K562 (cell line): ENCODE data around the gene LONRF2.

Experiments used
- ESRRB ChIP-seq: fragments of 250-450 bp; sonication (Bioruptor Pico); IDR thresholded peaks from 2 replicates; pipeline ENCODE4 v1.5.0; 2020; ENCODE audit warnings: mild to moderate bottlenecking, moderate library complexity, borderline replicate concordance
- FOXK1 ChIP-seq: sonication (generic); formaldehyde crosslinking; IDR thresholded peaks from 2 replicates; pipeline ENCODE4 v1.8.0; 2022; ENCODE audit warnings: missing genetic modification reagents, mild to moderate bottlenecking, borderline replicate concordance
- MAFK ChIP-seq: IDR thresholded peaks from 2 replicates; pipeline ENCODE4 v1.6.1; 2011; ENCODE audit warnings: low read length, improper control_type of control experiment
- POLR2A ChIP-seq: fragments of 450-650 bp; conservative IDR thresholded peaks from 2 replicates; pipeline ENCODE4 v1.6.1; 2016
- SPI1 ChIP-seq: IDR thresholded peaks from 2 replicates; pipeline ENCODE4 v1.6.1; 2011; ENCODE audit warnings: low read depth, low read length, control low read depth, borderline replicate concordance
- TF ChIP-seq, protein P1 (sequence below), 3 experiments: IDR thresholded peaks in 2 of 3; conservative IDR thresholded peaks in 1 of 3; 2 replicates each; pipeline ENCODE4 v1.5.1; 2011 to 2012; ENCODE audit warnings: low read length in 3 of 3, mild to moderate bottlenecking in 3 of 3, control low read depth in 2 of 3, improper control_type of control experiment in 1 of 3, inconsistent platforms in 1 of 3, low read depth in 1 of 3, mixed read lengths in 1 of 3, moderate library complexity in 1 of 3; ENCODE audit not compliant: insufficient read depth in 2 of 3

DNA sequence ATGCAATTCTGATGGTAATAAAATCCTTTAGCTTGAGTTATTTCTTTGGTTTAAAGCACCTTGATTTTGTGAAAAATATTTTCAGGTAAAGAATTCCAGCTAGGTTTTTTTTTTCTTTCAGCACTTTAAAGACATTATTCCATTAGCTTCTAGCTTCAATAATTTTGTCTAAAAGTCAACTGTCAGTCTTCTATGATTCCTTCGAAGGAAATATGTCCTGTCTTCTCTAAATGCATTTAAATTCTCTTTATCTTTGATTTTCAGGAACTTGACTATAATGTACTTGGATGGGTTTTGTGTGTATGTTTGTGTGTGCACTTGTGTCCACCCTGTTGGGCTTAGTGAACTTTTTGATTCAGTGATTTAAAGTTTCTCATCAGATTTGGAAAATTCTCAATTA, 4.7 kb downstream of the LONRF2 start:
- TF ChIP-seq POLR2A (no peak), MAFK (no peak), SPI1 (no peak), ESRRB (CRISPR knock-in tag) (no peak), FOXK1 (no peak)
- TF ChIP-seq, protein P1, sequence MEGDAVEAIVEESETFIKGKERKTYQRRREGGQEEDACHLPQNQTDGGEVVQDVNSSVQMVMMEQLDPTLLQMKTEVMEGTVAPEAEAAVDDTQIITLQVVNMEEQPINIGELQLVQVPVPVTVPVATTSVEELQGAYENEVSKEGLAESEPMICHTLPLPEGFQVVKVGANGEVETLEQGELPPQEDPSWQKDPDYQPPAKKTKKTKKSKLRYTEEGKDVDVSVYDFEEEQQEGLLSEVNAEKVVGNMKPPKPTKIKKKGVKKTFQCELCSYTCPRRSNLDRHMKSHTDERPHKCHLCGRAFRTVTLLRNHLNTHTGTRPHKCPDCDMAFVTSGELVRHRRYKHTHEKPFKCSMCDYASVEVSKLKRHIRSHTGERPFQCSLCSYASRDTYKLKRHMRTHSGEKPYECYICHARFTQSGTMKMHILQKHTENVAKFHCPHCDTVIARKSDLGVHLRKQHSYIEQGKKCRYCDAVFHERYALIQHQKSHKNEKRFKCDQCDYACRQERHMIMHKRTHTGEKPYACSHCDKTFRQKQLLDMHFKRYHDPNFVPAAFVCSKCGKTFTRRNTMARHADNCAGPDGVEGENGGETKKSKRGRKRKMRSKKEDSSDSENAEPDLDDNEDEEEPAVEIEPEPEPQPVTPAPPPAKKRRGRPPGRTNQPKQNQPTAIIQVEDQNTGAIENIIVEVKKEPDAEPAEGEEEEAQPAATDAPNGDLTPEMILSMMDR (IDR thresholded peaks at IDR 0.05 in 2 of 3, conservative IDR thresholded peaks at IDR 0.05 in 1 of 3; ENCODE audit: insufficient read depth in 2 of 3, low read depth in 1 of 3, low read length in 3 of 3) = no peak
